Inflammatory macrophage (primary cell): Measurements from ENCODE around the gene APOL2.
"Not testable (repeated sequence)": the region's sequence is repeated elsewhere in the genome, so short reads cannot be mapped to it uniquely, and the experiment has no call there.

Source experiments
- DNase-seq, 2 donors: peaks; one replicate each; pipeline ENCODE4 v3.0.0-alpha.2; 2020 to 2022
- total RNA-seq, 18 experiments: gene quantifications; one replicate each; lab custom pipeline; 2026; ENCODE audit warnings: mixed read lengths in 6 of 18, inconsistent platforms in 2 of 18; lab: John Stamatoyannopoulos, UW

APOL2 gene
- total RNA-seq = 70.6 to 473 (median 139) reads per million in 18 experiments

DNA sequence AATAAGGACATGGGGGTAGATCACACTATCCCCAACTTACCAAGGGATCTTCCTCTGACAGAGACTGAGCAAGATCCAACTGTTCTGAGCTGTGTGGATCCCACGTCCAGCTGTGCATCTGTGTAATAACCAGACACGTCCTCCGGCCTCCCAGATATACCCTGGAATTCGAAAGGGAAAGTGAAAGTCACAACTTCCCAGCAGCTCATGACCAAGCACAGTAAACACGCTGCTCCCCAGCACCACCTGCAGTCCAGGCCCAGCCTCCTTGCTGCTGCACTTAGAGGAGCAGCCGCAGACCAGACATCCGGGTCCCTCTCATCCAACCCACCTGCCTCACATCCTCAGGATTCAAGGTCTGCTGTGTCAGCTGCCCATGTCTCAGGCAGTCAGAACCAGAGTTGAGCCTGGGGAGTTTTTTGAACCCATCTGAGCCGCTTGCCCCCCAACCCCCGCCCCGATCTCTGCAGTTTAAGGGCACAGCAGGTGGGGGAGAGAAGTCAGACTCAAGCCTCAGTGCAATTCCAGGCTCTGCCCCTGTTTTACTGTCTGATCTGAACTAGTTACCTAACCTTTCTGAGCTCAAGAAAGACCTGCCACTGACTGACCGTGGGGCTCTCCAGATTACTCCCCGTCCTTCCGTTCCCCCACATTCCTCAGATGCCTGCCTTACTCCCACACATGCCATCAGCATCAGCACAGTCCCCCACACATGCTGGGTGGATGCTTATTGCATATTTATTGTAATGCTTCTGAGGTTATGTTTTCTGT lies at the start of gene APOL2:
APOL2 (minus strand) TSS at position 127 of the 771 bp plus-strand sequence. CDS start 6,365 bp downstream, outside the sequence.
- peak; percentile 92 to 94 for DNase-seq

DNA sequence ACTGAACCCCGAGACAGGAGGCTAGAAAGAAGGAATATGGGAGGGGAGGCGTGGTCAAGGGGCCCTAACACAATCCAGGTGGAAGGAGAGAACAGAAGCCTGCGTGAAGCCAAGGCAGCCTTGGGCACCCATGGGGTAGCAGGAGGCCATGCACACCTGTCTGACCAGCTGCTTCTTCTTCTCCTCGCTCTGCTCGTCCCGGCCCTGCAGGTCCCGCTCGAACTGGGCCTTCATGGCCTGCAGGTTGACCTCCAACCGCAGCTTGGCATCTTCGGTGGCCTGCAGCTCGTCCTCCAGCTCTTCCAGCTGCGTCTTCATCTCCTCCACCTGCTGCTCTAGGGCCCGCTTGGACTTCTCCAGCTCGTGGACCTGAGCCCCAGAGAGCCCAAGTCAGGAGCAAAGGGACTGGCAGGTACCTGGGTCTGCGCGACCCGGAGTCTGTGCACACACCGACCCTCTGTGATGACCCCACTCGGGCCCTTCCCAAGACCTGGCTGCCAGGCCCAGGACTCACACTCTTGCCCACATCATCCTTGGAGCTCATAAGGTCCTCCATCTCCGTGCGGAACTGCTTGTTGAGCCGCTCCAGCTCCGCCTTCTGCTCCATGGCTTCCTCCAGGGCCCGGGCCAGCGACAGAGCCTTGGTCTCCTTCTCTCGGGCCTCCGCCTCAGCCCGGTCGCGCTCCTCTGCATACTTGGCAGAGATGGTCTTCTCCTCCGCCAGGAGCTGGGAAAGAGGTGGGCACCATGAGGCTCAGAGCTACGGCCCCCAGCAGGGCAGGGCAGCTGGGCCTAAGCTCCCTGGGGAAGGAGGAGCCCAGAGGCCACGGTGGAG lies 49.5 kb upstream of the APOL2 start:
- no peak for DNase-seq

DNA sequence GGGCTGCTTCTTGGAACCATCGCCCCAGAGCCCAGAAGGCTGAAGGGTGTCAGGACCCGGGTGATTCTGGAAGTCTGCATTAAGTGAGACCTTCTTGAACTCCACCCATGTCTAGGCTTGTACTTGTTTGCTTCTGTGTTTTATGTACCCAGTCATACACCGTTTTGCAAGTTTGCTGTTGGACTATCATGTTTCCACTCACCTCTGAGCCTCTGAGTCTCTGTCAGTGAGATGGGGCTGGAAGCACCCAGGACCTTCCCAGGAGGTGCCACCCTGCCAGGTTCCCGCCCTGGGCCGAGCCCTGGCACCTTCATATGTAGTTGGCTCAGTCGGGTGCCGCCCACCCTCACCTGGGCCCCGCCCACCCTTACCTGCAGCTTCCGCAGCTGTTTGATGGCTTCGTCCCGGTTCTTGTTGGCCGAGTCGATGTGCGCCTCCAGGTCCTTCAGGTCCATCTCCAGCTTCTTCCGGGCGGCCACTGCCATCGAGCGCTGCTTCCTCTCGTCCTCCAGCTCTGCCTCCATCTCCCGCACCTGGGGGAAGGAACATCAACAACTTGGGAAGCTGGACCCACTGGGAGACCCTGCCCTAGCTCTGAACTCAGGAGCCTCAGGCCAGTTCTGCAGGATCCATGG lies 48.7 kb upstream of the APOL2 start:
- DNase-seq = no peak

- peak; percentile 73 to 74 for DNase-seq
These were observed 47.0 kb upstream of the APOL2 start for GRCh38 chr22:36286096-36286957.

GRCh38 chr22:36285545-36285944 lies 46.2 kb upstream of the APOL2 start:
- DNase-seq = no peak

DNA sequence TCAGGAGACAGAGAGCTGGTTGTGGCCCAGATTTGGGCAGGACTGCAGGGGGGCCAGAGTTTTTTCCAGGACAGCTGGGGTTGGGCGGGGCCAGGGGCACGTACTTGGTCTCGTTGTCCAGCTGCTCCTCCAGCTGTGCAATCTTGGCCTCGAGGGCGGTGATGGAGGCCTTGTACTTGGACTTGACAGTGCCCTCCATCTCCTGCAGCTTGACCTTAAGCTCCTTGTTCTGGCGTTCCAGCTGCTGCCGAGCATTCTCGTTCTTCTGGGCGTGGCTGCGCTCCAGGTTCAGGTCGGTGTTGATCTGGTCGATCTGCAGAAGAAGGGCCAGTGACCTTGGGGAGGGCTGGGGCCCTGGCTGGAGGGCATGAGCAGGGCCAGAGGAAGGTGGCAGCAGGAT lies 45.7 kb upstream of the APOL2 start:
- no peak for DNase-seq

- DNase-seq = no peak
These were observed 44.8 kb upstream of the APOL2 start for GRCh38 chr22:36284171-36284571.

DNA sequence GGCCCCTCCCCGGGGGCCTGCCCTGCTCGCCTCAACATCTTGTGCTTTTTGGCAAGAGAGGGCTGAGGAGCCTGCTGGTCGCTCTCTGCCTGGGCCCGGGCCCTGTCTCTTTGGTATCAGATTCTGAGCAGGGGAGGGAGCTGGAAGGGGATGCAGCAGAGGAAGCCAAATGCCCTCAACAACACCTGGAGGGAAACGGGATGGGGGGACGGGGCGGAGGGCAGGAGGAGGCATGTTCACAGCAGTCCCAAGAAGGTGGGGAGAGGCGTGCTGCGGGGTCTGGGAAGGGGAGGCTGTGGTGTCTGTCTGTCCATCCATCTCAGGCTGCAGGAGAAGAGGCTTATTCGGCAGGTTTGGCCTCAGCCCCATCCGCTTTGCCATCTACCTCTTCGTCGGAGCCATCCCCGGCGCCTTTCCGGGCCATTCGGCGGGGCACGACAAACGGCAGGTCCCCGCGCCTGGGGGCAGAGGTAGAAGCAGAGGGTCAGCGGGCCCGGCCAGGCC lies 43.1 kb upstream of the APOL2 start:
- DNase-seq = no peak

GRCh38 chr22:36281781-36282327 lies 42.5 kb upstream of the APOL2 start:
- no peak for DNase-seq

DNA sequence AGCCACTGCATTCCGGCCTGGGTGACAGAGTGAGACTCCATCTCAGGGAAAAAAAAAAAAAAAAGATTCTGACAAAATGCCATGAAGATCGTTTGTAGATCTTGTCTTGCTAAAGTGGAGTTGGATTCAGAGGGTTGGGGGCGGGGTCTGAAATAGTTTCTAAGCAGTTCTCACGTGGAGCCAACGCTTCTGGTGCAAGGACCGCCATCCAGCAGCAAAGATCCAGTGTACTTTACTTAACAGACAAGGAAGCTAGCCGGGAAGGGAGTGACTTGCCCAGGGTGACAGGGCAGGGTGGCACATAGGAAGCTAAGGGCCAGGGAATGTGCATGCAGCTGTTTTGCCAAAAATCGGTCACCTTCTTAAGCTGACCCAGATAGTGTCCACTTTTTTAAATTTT lies 41.1 kb upstream of the APOL2 start:
- no peak for DNase-seq

- DNase-seq = peak; percentile 16 to 20
These were observed 39.9 kb upstream of the APOL2 start for GRCh38 chr22:36279219-36279666.

- peak; percentile 62 to 65 for DNase-seq
These were observed 38.4 kb upstream of the APOL2 start for GRCh38 chr22:36277482-36278291.

DNA sequence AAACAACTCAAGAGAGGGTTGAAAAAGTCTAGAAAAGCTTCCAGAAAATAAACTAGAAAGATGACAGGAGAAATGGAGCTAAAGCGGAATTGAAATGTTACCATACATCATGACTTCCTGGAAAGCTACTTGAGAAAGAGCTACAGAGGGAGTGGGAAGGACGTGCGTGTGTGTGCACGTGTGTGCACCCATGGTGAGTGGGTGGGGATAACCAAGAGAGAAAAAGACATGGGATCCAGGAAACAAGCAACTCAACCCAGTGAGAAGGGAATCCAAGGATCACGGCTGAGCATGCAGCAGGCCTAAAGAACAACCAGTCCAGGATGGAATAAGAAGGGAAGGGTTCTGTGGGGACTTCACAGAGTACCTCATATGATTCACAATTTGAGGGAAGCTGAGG lies 35.2 kb upstream of the APOL2 start:
- peak; percentile 83 to 86 for DNase-seq

DNA sequence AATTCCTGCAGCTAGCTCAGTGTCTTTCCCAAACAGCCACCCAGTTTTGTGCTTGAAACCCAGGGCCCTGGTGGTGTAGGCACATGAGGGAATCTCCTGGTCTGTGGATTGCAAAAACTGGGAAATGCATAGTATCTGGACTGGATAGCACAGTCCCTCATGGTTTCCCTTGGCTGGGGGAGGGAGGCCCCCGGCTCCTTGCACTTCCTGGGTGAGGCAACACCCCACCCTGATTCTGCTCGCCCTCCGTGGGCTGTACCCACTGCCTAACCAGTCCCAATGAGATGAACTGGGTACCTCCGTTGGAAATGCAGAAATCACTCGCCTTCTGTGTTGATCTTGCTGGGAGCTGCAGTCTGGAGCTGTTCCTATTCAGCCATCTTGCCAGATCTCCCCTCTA lies 32.6 kb upstream of the APOL2 start:
- DNase-seq = not testable (repeated sequence)

DNA sequence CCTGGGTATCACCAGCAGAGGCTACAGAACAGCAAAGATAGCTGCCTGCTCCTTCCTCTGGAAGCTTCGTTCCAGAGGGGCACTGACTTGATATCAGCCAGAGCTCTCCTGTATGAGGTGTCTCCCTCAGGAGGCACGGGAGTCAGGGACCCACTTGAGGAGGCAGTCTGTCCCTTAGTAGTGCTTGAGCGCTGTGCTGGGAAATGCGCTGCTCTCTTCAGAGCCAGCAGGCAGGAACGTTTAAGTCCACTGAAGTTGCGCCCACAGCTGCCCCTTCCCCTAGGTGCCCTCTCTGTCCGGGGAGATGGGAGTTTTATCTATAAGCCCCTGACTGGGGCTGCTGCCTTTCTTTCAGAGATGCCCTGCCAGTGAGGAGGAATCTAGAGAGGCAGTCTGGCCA lies 31.9 kb upstream of the APOL2 start:
- not testable (repeated sequence) for DNase-seq

DNA sequence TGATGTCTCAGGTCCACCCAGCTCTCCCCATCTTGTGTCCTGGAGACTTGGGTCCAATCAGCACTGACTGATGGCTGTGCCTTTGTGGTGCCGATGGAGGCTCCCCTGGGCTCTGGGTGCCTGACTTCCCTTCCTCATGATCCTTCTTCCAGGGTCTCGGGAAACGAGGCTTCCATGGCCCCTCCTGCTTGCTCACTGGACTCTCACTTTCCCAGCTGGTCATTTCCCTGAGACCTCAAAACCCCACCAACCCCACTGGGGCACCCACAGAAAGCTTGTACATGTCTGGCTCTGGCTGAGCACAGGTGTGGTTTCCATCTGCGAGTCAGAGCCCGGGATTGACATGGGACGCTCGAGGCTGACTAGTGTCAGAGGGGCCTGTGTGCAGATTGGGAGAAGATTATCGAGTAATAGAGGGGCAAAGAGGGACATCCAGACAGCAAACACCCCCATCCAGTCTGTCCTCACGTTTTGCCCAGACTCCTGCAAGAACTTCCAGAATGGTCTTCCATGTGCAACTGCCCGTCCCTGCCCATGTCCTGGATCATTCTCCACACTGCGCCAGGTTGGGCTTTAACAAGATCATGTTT lies 28.7 kb upstream of the APOL2 start:
- DNase-seq = no peak

- DNase-seq = no peak
These were observed 27.7 kb upstream of the APOL2 start for GRCh38 chr22:36267058-36267457.

DNA sequence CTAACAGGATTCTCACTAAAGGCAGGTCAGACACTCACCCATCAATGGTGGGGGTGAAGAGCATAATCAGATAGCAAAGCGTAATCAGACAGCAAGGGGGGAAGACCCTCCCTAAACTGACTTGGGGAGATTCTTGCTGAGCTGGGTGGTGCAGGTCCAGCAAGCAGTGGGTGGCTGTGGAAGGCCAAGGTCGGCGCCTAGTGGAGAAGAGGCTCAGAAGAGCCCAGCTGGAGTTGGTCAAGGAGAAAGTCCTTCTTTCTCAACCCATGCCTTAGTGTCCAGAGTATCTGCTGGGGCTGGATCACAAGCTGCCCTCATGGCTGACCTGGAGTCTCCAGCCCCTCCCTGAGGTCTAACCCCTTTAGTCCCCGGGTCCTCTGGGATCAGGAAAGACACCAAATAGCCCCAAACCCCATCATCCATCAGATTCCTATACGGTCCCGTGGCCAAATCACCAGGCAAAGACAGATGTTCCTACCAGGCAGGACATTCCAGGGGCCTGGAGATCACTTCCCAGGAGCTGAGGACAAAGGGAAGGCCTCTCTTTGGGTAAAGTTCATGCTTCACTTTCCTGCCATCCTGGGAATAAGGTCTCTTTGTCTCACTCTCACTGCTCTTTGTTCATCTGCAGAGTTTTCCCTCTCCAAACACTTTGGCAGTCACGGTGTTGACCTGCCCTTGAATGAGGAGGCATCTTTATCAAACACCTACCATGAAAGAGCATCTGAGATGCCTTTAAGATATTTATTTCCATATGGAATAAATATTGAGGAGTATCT lies 24.7 kb upstream of the APOL2 start:
- not testable (repeated sequence) for DNase-seq

- DNase-seq = not testable (repeated sequence)
These were observed 23.9 kb upstream of the APOL2 start for GRCh38 chr22:36263216-36263673.
